Measurements from ENCODE around the gene KYNU. TPM values are rescaled to one million over a fixed set of nuclear protein-coding genes. Genes with fewer than 3 reads are reported as not detected.

KYNU gene
- total and polyA plus RNA-seq, 2 donors (not counting 1 experiment from before 2014, with no cell fraction given), result 0.26 to 4.6 TPM

DNA sequence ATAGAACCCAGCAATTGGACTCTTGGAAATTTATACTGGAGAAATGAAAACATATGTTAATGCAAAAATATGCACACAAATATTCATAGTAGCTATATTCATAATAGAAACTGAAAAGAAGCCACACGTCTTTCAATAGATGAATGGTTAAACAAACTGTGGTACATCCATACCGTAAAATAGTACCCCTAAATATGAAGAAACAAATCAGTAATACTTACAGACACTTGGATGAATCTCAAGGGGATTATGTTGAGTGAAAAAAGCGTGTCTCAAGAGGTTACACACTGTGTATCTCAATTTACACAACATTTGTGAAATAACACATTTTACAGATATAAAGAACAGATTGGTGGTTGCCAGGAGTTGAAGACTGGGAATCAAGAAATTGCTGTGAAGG, 190.6 kb downstream of the KYNU start:
- H2AFZ ChIP-seq (ENCODE audit: low read length), result no peak overlapping the region
- no peak for DNase-seq (ENCODE audit: low read depth in 2 of 2)
- H3K27ac ChIP-seq (ENCODE audit: insufficient read depth, low read length), result no peak overlapping the region
- no peak overlapping the region for H3K4me2 ChIP-seq (ENCODE audit: extremely low read depth, insufficient read depth, low read length)
- no peaks in the 10 kb centered on the region for H3K36me3 ChIP-seq (ENCODE audit: control insufficient read depth, insufficient read depth, low read length)
- no peaks in the 10 kb centered on the region for H4K20me1 ChIP-seq (ENCODE audit: control insufficient read depth, extremely low read depth, insufficient read depth, low read length)
- TF ChIP-seq, protein P1, sequence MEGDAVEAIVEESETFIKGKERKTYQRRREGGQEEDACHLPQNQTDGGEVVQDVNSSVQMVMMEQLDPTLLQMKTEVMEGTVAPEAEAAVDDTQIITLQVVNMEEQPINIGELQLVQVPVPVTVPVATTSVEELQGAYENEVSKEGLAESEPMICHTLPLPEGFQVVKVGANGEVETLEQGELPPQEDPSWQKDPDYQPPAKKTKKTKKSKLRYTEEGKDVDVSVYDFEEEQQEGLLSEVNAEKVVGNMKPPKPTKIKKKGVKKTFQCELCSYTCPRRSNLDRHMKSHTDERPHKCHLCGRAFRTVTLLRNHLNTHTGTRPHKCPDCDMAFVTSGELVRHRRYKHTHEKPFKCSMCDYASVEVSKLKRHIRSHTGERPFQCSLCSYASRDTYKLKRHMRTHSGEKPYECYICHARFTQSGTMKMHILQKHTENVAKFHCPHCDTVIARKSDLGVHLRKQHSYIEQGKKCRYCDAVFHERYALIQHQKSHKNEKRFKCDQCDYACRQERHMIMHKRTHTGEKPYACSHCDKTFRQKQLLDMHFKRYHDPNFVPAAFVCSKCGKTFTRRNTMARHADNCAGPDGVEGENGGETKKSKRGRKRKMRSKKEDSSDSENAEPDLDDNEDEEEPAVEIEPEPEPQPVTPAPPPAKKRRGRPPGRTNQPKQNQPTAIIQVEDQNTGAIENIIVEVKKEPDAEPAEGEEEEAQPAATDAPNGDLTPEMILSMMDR (conservative IDR thresholded peaks at IDR 0.05 in 1 of 2, IDR thresholded peaks at IDR 0.05 in 1 of 2; ENCODE audit: low read depth in 1 of 2, low read length in 2 of 2), result no peak
- no peak for TF ChIP-seq EZH2 (IDR thresholded peaks at IDR 0.05; ENCODE audit: low read length, missing control alignments)
- no peaks in the 10 kb centered on the region for H3K27me3 ChIP-seq (ENCODE audit: control insufficient read depth, insufficient read depth, low read length)
- H3K9ac ChIP-seq (ENCODE audit: insufficient read depth, low read length), result no peak overlapping the region
- no peaks in the 10 kb centered on the region for H3K9me3 ChIP-seq (ENCODE audit: control insufficient read depth, insufficient read depth, low read depth, low read length)
- no peak overlapping the region for H3K4me3 ChIP-seq (replicated peaks in 1 of 4; ENCODE audit: control extremely low read depth in 1 of 4, insufficient read depth in 1 of 4, low read depth in 3 of 4, low read length in 4 of 4)
- H3K4me1 ChIP-seq (ENCODE audit: control insufficient read depth, extremely low read depth, insufficient read depth, low read length), result no peaks in the 10 kb centered on the region
- no peaks in the 10 kb centered on the region for H3K79me2 ChIP-seq (ENCODE audit: control insufficient read depth, insufficient read depth, low read length)

DNA sequence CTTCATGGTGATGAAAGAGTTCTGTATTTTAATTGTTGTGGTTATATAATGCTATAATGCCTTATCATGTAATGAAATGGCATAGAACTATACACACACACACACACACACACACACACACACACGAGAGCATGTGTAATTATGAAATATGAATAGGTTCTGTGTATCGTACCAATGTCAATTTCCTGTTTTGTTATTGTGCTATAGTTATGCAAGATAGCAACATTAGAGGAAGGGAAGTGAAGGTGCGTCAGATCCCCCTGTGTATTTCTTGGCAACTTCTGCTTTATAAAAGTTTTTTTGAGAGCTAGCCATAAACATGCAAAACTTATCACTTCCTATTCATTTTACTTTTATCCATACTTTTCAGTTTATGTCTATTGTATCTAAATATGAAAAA, 191.0 kb downstream of the KYNU start:
- Histone ChIP-seq H3K9me3 (ENCODE audit: control insufficient read depth, insufficient read depth, low read depth, low read length) (no peaks in the 10 kb centered on the region), H3K4me1 (ENCODE audit: control insufficient read depth, extremely low read depth, insufficient read depth, low read length) (no peaks in the 10 kb centered on the region), H3K9ac (ENCODE audit: insufficient read depth, low read length) (no peak overlapping the region), H3K27ac (ENCODE audit: insufficient read depth, low read length) (no peak overlapping the region), H2AFZ (ENCODE audit: low read length) (no peak overlapping the region), H3K27me3 (ENCODE audit: control insufficient read depth, insufficient read depth, low read length) (no peaks in the 10 kb centered on the region), H4K20me1 (ENCODE audit: control insufficient read depth, extremely low read depth, insufficient read depth, low read length) (no peaks in the 10 kb centered on the region), H3K79me2 (ENCODE audit: control insufficient read depth, insufficient read depth, low read length) (no peaks in the 10 kb centered on the region), H3K4me2 (ENCODE audit: extremely low read depth, insufficient read depth, low read length) (no peak overlapping the region), H3K4me3 (replicated peaks in 1 of 4; ENCODE audit: control extremely low read depth in 1 of 4, insufficient read depth in 1 of 4, low read depth in 3 of 4, low read length in 4 of 4) (no peak overlapping the region), H3K36me3 (ENCODE audit: control insufficient read depth, insufficient read depth, low read length) (no peaks in the 10 kb centered on the region)
- no peak for DNase-seq (ENCODE audit: low read depth in 2 of 2)
- no peak for TF ChIP-seq EZH2 (IDR thresholded peaks at IDR 0.05; ENCODE audit: low read length, missing control alignments)
- TF ChIP-seq, protein P1 (conservative IDR thresholded peaks at IDR 0.05 in 1 of 2, IDR thresholded peaks at IDR 0.05 in 1 of 2; ENCODE audit: low read depth in 1 of 2, low read length in 2 of 2), result no peak

DNA sequence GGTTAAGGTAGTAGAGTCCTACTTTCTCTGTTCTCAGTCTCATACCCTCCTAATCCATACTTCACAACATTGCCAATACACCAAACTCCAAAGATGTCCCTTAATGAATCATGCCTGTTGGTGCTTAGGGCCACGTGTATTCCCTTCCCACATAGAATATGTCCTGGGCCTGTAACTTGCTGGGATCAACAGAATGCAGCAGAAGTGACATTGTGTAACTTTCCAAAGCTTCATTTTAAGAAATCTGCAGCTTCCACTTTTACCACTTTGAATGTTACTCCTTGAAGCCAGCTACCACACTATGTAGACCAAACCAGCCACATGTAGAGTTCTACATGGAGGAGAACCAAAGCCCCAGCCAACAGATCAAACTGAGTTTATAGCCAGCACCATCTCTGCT, 193.2 kb downstream of the KYNU start:
- TF ChIP-seq EZH2 (IDR thresholded peaks at IDR 0.05; ENCODE audit: low read length, missing control alignments), result no peak
- TF ChIP-seq, protein P1 (conservative IDR thresholded peaks at IDR 0.05 in 1 of 2, IDR thresholded peaks at IDR 0.05 in 1 of 2; ENCODE audit: low read depth in 1 of 2, low read length in 2 of 2), result no peak
- Histone ChIP-seq H3K79me2 (ENCODE audit: control insufficient read depth, insufficient read depth, low read length) (no peaks in the 10 kb centered on the region), H2AFZ (ENCODE audit: low read length) (no peak overlapping the region), H4K20me1 (ENCODE audit: control insufficient read depth, extremely low read depth, insufficient read depth, low read length) (no peaks in the 10 kb centered on the region), H3K4me3 (replicated peaks in 1 of 4; ENCODE audit: control extremely low read depth in 1 of 4, insufficient read depth in 1 of 4, low read depth in 3 of 4, low read length in 4 of 4) (no peak overlapping the region), H3K9me3 (ENCODE audit: control insufficient read depth, insufficient read depth, low read depth, low read length) (no peaks in the 10 kb centered on the region), H3K4me1 (ENCODE audit: control insufficient read depth, extremely low read depth, insufficient read depth, low read length) (no peaks in the 10 kb centered on the region), H3K27me3 (ENCODE audit: control insufficient read depth, insufficient read depth, low read length) (no peaks in the 10 kb centered on the region), H3K36me3 (ENCODE audit: control insufficient read depth, insufficient read depth, low read length) (no peaks in the 10 kb centered on the region), H3K9ac (ENCODE audit: insufficient read depth, low read length) (no peak overlapping the region), H3K4me2 (ENCODE audit: extremely low read depth, insufficient read depth, low read length) (no peak overlapping the region), H3K27ac (ENCODE audit: insufficient read depth, low read length) (no peak overlapping the region)
- DNase-seq (ENCODE audit: low read depth in 2 of 2), result no peak

Data from fibroblast of lung (primary cell).